T-cell (primary cell): ENCODE measurements around the gene PANK1. TPM values are rescaled to one million over a fixed set of nuclear protein-coding genes. Genes with fewer than 3 reads are reported as not detected.

Experiments used
- ATAC-seq, 4 experiments: fragments of 200-7000 bp in 3 of 4; fragments of 150-1000 bp in 1 of 4; cut with Tn5 transposase; replicated peaks in 1 of 4; 1 replicate in 3 of 4; 2 replicates in 1 of 4; pipeline ENCODE4 v1.10.0; 2021; ENCODE audit warnings: moderate library complexity in 3 of 4, mild to moderate bottlenecking in 2 of 4, moderate number of reproducible peaks in 1 of 4
- CTCF ChIA-PET, 2 donors: fragments of 300-600 bp; sonication (Branson Sonifier 250); formaldehyde crosslinking; loops; one replicate each; lab custom pipeline; 2022; ENCODE audit warnings: antibody characterized with exemption in 2 of 2; lab: Charles Lee
- POLR2A ChIA-PET, 2 donors: fragments of 300-600 bp; sonication (Branson Sonifier 250); formaldehyde crosslinking; loops; one replicate each; lab custom pipeline; 2022; ENCODE audit warnings: antibody characterized with exemption in 2 of 2; lab: Charles Lee
- DNase-seq, 35 experiments: peaks; one replicate each; pipeline versions ENCODE4 v3.0.0 to v3.0.0-alpha.2; 2013 to 2023
- H3K27ac ChIP-seq: one replicate; pipeline ENCODE4 v1.5.1; 2013; ENCODE audit warnings: low read length
- H3K27me3 ChIP-seq, 2 experiments: replicated peaks in 1 of 2; 1 replicate in 1 of 2; 2 replicates in 1 of 2; pipeline versions ENCODE4 v1.6.1 to v1.7.0; 2013; ENCODE audit warnings: low read length in 1 of 2, mixed read lengths in 1 of 2; ENCODE audit not compliant: control insufficient read depth in 2 of 2, insufficient read depth in 2 of 2; ENCODE audit errors: extremely low read depth in 1 of 2
- H3K36me3 ChIP-seq, 2 donors: 1 replicate in 1 of 2; 2 replicates in 1 of 2; pipeline versions ENCODE4 v1.6.1 to v1.7.0; 2013; ENCODE audit warnings: low read length in 1 of 2; ENCODE audit not compliant: control insufficient read depth in 2 of 2, insufficient read depth in 1 of 2; ENCODE audit errors: extremely low read depth in 1 of 2
- H3K4me1 ChIP-seq, 2 experiments: 1 replicate in 1 of 2; 2 replicates in 1 of 2; pipeline versions ENCODE4 v1.6.1 to v1.7.0; 2013; ENCODE audit warnings: low read length in 2 of 2, mixed read lengths in 1 of 2; ENCODE audit not compliant: insufficient read depth in 2 of 2, control insufficient read depth in 1 of 2; ENCODE audit errors: extremely low read depth in 1 of 2
- H3K4me3 ChIP-seq, 2 donors: 1 replicate in 1 of 2; 2 replicates in 1 of 2; pipeline versions ENCODE4 v1.5.1 to v1.7.0; 2013; ENCODE audit warnings: mild to moderate bottlenecking in 2 of 2, low read length in 1 of 2, moderate library complexity in 1 of 2; ENCODE audit not compliant: control insufficient read depth in 1 of 2; ENCODE audit errors: extremely low read depth in 1 of 2
- H3K9me3 ChIP-seq: 2 replicates; pipeline ENCODE4 v1.7.0; 2013
- H3K27ac Mint-ChIP-seq, 2 donors: one replicate each; pipeline ENCODE4 v1.8.0; 2020 to 2021; ENCODE audit warnings: mild to moderate bottlenecking in 2 of 2, mixed read lengths in 2 of 2
- H3K27me3 Mint-ChIP-seq, 2 donors: one replicate each; pipeline ENCODE4 v1.8.0; 2021 to 2022; ENCODE audit warnings: mixed read lengths in 2 of 2
- H3K36me3 Mint-ChIP-seq: one replicate; pipeline ENCODE4 v1.8.0; 2021; ENCODE audit warnings: mixed read lengths
- H3K4me1 Mint-ChIP-seq, 3 donors: one replicate each; pipeline ENCODE4 v1.8.0; 2020 to 2022; ENCODE audit warnings: mixed read lengths in 3 of 3, mild to moderate bottlenecking in 1 of 3
- H3K4me3 Mint-ChIP-seq, 3 donors: one replicate each; pipeline ENCODE4 v1.8.0; 2020 to 2022; ENCODE audit warnings: mild to moderate bottlenecking in 3 of 3, mixed read lengths in 3 of 3, moderate library complexity in 3 of 3
- H3K9me3 Mint-ChIP-seq, 3 donors: one replicate each; pipeline ENCODE4 v1.8.0; 2020 to 2022; ENCODE audit warnings: mixed read lengths in 3 of 3
- WGBS: methylation state at CpG from one replicate; pipeline ENCODE4 v1.1.5; 2013; ENCODE audit warnings: missing lambda C conversion rate; ENCODE audit not compliant: insufficient coverage; 5-methylcytosine and 5-hydroxymethylcytosine counted together
- total RNA-seq, 35 experiments: library from RNA in 6 of 35; stranded (reverse) in 6 of 35; fragments of 120-200 nt in 1 of 35; gene quantifications; one replicate each; pipeline versions ENCODE4 v1.2.1 to v1.2.4 and lab custom pipeline; 2013 to 2026

Gene PANK1
- total RNA-seq, 5 donors from 2014 or later (not counting 1 experiment from before 2014, with no cell fraction given): 1.4 to 2.0 (median 1.8) TPM

- no peaks in the 10 kb centered on the region for H3K4me1 ChIP-seq
- no peaks in the 10 kb centered on the region for H3K27me3 ChIP-seq
- H3K27ac ChIP-seq: no peak overlapping the region
- H3K4me3 ChIP-seq: no peak overlapping the region
- ATAC-seq: no peak
- POLR2A ChIA-PET: no interaction called here
- Mint-ChIP-seq H3K27ac (no peak overlapping the region), H3K4me1 (no peaks in the 10 kb centered on the region), H3K36me3 (peaks cover 4% of the 10 kb centered on the region), H3K27me3 (no peaks in the 10 kb centered on the region), H3K9me3 (no peaks in the 10 kb centered on the region), H3K4me3 (no peak overlapping the region)
- DNase-seq: no peak
- CTCF ChIA-PET: no interaction called here
- H3K9me3 ChIP-seq: no peaks in the 10 kb centered on the region
- no peaks in the 10 kb centered on the region for H3K36me3 ChIP-seq
These were observed 11.6 kb downstream of the PANK1 start for GRCh38 chr10:89633484-89633883.

- no peak for ATAC-seq
- Histone ChIP-seq H3K27ac (no peak overlapping the region), H3K4me1 (no peaks in the 10 kb centered on the region), H3K9me3 (no peaks in the 10 kb centered on the region), H3K36me3 (no peaks in the 10 kb centered on the region), H3K27me3 (no peaks in the 10 kb centered on the region), H3K4me3 (no peak overlapping the region)
- no peak overlapping the region for H3K27ac Mint-ChIP-seq
- POLR2A ChIA-PET: no interaction called here
- no peak for DNase-seq
- H3K27me3 Mint-ChIP-seq: no peaks in the 10 kb centered on the region
- WGBS: no CpG with 5 or more reads among the region's 1 CpG
- no peaks in the 10 kb centered on the region for H3K9me3 Mint-ChIP-seq
- H3K36me3 Mint-ChIP-seq: peaks cover 4% of the 10 kb centered on the region
- H3K4me1 Mint-ChIP-seq: no peaks in the 10 kb centered on the region
- H3K4me3 Mint-ChIP-seq: no peak overlapping the region
- CTCF ChIA-PET: no interaction called here
These were observed 12.2 kb downstream of the PANK1 start for GRCh38 chr10:89632824-89633223.

- no CpG with 5 or more reads among the region's 1 CpG for WGBS
- H3K27me3 ChIP-seq: no peaks in the 10 kb centered on the region
- no peaks in the 10 kb centered on the region for H3K4me1 ChIP-seq
- CTCF ChIA-PET: no interaction called here
- H3K36me3 ChIP-seq: no peaks in the 10 kb centered on the region
- no peaks in the 10 kb centered on the region for H3K9me3 ChIP-seq
- no peaks in the 10 kb centered on the region for H3K36me3 Mint-ChIP-seq
- H3K9me3 Mint-ChIP-seq: no peaks in the 10 kb centered on the region
- H3K27ac ChIP-seq: no peak overlapping the region
- H3K4me3 Mint-ChIP-seq: no peak overlapping the region
- no peak overlapping the region for H3K27ac Mint-ChIP-seq
- no peaks in the 10 kb centered on the region for H3K27me3 Mint-ChIP-seq
- no peaks in the 10 kb centered on the region for H3K4me1 Mint-ChIP-seq
- DNase-seq: no peak
- ATAC-seq: no peak
- no peak overlapping the region for H3K4me3 ChIP-seq
- POLR2A ChIA-PET: no interaction called here
These were observed 17.2 kb downstream of the PANK1 start for GRCh38 chr10:89627830-89628229.

GRCh38 chr10:89625041-89625765 lies 19.8 kb downstream of the PANK1 start:
- Mint-ChIP-seq H3K4me3 (no peak overlapping the region), H3K36me3 (peaks cover 4% of the 10 kb centered on the region), H3K27ac (no peak overlapping the region), H3K4me1 (no peaks in the 10 kb centered on the region), H3K27me3 (no peaks in the 10 kb centered on the region), H3K9me3 (peaks cover 4 to 5% (median 5%) of the 10 kb centered on the region in 3 donors)
- H3K36me3 ChIP-seq: no peaks in the 10 kb centered on the region
- CTCF ChIA-PET: interaction anchor here in 1 of 2 donors (1.2 kb wide), 1 partner anchor 22 kb away, joined by 3 read pairs; no protein-coding TSS in a partner anchor
- WGBS: 100% methylated on average over 1 of the region's 4 CpGs
- no peak for DNase-seq
- H3K9me3 ChIP-seq: no peaks in the 10 kb centered on the region
- no peak overlapping the region for H3K27ac ChIP-seq
- no peaks in the 10 kb centered on the region for H3K27me3 ChIP-seq
- ATAC-seq: no peak
- no peak overlapping the region for H3K4me3 ChIP-seq
- H3K4me1 ChIP-seq: no peaks in the 10 kb centered on the region
- POLR2A ChIA-PET: interaction anchor here in 1 of 2 donors (0.5 kb wide), 1 partner anchor 16 kb away, joined by 3 read pairs; no protein-coding TSS in a partner anchor

GRCh38 chr10:89624020-89624419 lies 21.0 kb downstream of the PANK1 start:
- Histone ChIP-seq H3K27ac (no peak overlapping the region), H3K9me3 (no peaks in the 10 kb centered on the region), H3K4me1 (no peaks in the 10 kb centered on the region), H3K36me3 (no peaks in the 10 kb centered on the region), H3K4me3 (no peak overlapping the region), H3K27me3 (no peaks in the 10 kb centered on the region)
- H3K4me3 Mint-ChIP-seq: no peak overlapping the region
- CTCF ChIA-PET: interaction anchor here in 1 of 2 donors (0.6 kb wide), 1 partner anchor 1219 kb away, joined by 4 read pairs; no protein-coding TSS in a partner anchor
- H3K9me3 Mint-ChIP-seq: peaks cover 5 to 11% (median 10%) of the 10 kb centered on the region in 3 donors
- H3K36me3 Mint-ChIP-seq: peaks cover 4% of the 10 kb centered on the region
- DNase-seq (no peak), ATAC-seq (no peak)
- POLR2A ChIA-PET: interaction anchor here in 1 of 2 donors (0.6 kb wide), 1 partner anchor 39 kb away, joined by 3 read pairs; no protein-coding TSS in a partner anchor
- no peaks in the 10 kb centered on the region for H3K27me3 Mint-ChIP-seq
- no CpG with 5 or more reads among the region's 4 CpGs for WGBS
- H3K27ac Mint-ChIP-seq: no peak overlapping the region
- H3K4me1 Mint-ChIP-seq: no peaks in the 10 kb centered on the region

GRCh38 chr10:89622151-89622550 lies 22.9 kb downstream of the PANK1 start:
- Mint-ChIP-seq H3K4me3 (no peak overlapping the region), H3K27ac (no peak overlapping the region), H3K27me3 (no peaks in the 10 kb centered on the region), H3K4me1 (peaks cover 0 to 4% (median 0%) of the 10 kb centered on the region in 3 donors), H3K9me3 (peaks cover 5 to 11% (median 10%) of the 10 kb centered on the region in 3 donors), H3K36me3 (peaks cover 4% of the 10 kb centered on the region)
- CTCF ChIA-PET: no interaction called here
- H3K36me3 ChIP-seq: no peaks in the 10 kb centered on the region
- H3K27me3 ChIP-seq: no peaks in the 10 kb centered on the region
- no peak overlapping the region for H3K4me3 ChIP-seq
- no peaks in the 10 kb centered on the region for H3K9me3 ChIP-seq
- no peak overlapping the region for H3K27ac ChIP-seq
- no peaks in the 10 kb centered on the region for H3K4me1 ChIP-seq
- POLR2A ChIA-PET: no interaction called here
- DNase-seq (no peak), ATAC-seq (no peak)
